HTERT RPE-1 (cell line): ENCODE results near the gene TEX14.
"Not testable (repeated sequence)": the region's sequence is repeated elsewhere in the genome, so short reads cannot be mapped to it uniquely, and the experiment has no call there.

Experiments used
- in situ Hi-C: fragments of 300-500 bp; cut with MboI; formaldehyde crosslinking; loops from 4 replicates; pipeline ENCODE4 v1.14.3; 2020; ENCODE audit warnings: low sequenced_read_pairs

Gene TEX14

DNA sequence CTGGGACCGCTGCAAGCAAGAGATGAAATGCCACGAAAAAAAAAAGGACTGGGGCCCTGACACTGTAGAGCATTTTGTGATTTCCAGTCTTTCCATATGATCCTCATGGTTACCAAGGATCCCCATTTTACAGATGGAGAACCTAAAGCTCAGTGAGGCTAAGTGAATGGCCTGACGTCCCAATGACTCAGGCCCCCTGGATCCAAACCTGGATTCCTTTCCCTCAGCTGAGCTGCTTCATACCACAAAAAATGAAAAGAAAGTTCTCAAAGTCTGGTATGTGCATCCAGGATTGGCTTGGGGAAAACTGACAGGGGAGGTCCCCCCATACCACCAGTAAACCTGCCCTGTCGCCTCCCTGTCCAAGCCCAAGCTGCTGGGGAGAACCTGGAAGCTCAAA lies 80.5 kb downstream of the TEX14 start:
- in situ Hi-C loops = no loop called here

DNA sequence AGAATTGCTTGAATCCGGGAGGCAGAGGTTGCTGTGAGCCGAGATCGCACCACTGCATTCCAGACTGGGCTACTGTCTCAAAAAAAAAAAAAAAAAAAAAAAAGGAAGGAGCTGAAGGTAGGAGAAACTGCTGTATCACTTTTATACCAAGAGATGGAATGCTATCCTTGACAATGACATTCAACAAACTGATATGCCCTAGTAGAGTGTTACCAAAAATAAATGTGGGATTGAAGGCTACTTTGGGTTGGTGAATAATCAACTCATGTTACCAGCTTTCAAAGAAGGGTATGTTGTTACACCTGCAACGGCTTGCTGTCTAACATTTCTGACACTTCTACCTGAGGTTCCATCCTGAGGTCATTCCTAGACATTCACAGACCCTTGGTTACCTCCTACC lies 84.9 kb downstream of the TEX14 start:
- in situ Hi-C loops = no loop called here

DNA sequence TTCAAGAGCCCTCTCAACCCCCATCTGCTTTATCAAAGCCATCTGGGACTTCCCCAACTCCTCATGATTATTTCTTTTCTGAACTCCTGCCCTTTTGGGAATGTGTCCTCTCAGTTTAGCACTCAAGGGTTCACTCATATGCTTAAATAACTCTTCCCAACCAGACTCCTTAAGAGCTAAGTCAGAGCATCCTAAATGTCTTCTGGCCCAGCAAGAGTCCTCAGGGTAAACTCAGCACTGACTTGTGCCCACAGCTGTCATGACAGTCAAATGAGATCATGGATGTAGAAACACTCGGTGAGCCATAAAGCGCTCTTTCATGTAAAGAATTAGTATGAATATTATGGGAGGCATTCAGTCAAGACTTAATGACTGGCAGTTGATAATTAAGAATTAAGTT lies 85.9 kb downstream of the TEX14 start:
- in situ Hi-C loops = no loop called here

DNA sequence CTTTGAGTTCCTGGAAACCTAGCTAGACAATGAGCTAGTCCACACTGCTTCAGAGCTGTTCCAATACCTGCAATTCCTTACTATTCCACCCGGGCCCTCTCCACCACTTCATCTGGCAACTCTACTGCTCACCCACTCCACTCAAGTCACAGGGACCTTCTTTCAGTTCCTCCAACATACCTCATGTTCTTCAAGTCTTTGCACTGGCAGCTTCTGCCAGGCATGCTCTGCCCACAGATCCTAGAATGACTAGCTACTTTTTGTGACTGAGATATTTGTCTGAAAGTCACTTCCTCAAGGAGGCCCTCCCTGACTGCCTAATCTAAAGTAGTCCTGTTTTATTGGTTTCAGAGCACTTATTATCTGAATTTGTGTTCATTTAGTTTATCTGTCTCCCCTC lies 86.4 kb downstream of the TEX14 start:
- in situ Hi-C loops = no loop called here

DNA sequence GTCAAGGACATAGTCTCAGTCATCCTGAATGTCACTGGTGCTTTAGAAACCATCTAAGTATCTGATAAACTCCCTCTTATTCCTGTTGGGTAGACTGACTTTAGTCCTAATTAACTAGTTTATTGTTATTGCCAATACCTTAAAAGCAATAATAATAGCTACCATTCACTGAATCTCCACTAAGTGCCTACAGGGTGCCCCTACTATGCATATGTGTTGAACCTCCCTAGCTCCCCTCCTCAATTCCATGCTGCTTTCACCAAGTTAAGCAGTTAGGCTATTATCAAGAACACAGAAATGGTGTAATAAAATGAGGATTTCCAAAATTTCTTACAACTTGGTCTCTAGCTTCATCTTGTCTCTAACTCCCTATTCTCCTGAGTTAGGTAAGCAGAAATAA lies 89.9 kb downstream of the TEX14 start:
- in situ Hi-C loops = no loop called here

DNA sequence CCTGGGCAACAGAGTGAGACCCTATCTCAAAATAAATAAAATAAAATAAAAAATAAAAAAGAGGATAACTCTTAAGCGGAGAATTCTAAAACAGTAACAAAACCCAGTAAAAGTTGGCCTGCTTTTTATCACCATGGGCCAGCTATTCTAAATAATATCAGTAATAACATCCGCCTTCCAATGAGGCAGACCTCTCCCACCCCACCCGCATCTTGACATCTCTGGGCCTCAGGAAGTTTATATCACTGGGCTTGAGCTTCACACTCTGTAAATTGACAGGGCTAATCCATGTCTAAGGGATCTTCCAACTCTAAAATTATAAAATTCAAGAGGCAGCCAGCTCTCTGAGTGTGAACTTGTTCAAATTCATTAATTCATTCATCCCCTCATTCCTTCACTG lies 94.5 kb downstream of the TEX14 start:
- in situ Hi-C loops = no loop called here

DNA sequence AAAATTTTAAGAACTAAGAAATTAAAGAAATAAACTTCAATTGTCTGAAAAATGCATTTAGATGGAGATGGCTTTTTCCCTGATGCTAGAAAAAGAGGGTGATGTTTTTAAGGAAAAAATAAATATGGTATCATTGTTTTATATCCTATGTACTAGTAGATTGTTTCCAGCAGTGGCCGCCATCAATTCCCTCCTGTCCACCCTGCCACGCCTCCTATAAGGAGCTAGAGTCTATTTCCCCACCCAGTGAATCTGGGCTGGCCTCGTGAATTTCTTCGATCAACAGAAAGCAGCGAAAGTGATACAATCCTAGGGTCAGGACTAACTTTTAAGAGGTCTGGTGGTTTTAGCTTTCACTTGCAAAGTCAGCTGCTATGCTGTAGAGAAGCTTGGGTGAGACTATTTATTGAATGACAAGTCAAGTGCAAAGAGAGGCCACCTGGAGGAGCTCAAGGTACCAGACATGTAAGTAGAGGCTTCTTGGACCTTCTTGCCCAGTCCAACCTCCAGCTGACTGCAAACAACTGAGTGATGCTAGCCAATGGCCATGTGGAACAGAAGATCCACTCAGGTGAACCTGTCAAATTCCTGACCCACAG lies 96.6 kb downstream of the TEX14 start:
- in situ Hi-C loops = no loop called here

DNA sequence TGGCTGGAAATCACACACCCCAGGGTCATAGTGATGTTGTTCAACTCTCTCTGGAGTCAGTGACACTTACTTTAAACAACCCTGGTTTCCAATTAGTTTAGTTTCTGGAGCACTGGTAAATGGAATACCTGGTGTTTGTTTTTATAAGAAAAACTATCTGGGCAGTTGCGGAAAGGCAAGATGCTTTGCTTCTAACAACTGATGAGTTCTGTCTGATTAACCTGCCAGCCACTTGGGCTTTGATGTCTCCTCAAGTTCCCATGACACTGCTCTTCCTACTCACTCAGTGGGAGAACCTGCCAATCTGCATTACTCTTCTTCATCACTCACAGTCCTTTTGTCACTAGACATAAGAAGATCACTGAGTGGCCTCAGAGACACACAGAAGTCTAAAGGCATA lies 98.7 kb downstream of the TEX14 start:
- in situ Hi-C loops = no loop called here

DNA sequence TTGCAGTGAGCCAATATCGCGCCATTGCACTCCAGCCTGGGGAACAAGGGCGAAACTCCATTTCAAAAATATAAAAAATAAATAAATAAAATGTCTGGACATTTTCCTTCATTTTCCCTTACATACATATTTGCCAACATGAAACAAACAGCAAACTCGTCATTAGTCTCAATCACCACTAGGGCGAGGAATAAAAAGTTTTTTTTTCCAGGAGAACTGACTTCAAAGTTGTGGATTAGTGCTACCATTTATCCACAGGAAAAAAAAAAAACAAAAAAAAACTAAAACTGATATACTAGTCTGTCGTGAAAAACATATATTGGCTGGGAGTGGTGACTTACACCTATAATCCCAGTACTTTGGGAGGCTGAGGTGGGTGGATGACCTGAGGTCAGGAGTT lies 100.4 kb downstream of the TEX14 start:
- in situ Hi-C loops = no loop called here

DNA sequence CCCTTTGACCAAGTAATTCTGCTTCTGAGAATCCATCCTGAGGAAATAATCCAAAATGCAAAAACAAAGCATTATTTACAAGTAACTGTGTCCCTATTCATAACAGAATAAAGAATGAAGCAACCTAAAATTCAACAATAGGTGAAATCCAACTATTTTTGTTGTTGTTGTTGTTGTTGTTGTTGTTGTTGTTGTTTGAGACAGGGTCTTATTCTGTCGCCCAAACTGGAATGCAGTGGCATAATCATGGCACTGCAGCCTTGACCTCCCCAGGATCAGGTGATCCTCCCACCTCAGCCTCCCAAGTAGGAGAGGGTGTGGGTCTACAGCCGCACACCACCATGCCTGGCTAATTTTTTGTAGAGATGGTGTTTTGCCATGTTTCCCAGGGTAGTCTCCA lies 101.5 kb downstream of the TEX14 start:
- in situ Hi-C loops = no loop called here

DNA sequence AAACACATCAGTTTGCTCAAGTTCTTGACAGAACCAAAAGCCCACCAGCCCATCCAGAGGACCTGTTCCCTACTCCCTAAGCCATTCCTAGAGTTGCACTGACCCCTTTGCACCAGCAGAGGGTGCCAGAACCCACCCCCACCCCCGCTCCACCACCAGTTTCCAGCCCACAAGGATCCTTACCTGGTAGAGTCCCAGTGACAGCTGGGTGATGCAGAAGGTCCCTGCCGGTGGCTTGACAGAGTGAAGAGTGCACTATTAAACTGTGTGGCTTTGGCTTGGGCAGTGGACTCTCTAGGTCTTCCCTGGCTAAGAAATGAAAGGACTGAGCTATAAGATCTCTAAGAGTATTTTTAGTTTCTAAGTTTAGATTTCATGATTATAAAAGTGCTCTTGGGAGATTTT lies 104.1 kb downstream of the TEX14 start:
- in situ Hi-C loops = no loop called here

DNA sequence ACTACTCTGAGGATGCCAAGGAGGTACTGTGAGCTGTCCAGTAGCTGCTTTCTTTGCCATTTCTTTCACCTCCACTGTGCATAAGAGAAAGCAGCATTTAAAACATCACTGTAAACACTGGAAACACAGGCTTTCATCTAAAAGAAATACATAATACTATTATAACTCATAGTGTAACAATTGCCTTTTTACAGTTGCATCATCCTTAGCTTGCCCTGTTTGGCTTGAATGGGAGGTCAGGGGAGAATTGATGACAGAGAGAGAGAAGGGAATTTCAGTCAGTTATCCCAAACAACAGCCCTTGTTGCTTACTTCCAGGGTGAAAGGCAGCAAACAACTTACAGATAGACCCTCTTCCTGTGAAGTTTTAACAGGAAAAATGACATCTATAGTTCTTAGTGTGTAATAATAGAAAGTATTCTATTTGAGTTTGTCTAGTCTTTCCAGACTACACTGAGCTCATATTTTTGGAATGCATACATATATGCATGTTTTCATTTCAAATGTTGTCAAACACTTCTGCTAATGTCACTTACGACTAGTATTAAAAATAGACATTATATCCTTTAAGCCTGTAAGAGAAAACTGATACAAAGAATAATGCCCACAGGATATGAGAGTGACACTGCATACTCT lies 105.7 kb downstream of the TEX14 start:
- in situ Hi-C loops = no loop called here

DNA sequence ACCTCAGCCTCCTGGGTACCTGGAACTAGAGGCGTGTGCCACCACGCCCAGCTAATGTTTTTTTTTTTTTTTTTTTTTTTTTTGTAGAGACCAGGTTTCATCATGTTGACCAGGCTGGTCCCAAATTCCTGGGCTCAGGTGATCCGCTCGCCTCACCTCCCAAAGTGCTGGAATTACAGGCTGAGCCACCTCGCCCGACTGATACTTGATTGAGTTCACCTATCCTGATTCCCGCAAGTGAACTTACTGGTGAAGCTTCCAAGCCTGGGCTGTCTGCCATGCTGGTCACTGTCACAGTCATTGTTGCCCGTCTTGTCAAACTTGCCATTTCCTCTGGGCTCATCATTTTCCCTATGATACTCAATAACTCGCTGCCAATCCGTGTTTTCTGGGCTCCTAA lies 106.3 kb downstream of the TEX14 start:
- in situ Hi-C loops = no loop called here

DNA sequence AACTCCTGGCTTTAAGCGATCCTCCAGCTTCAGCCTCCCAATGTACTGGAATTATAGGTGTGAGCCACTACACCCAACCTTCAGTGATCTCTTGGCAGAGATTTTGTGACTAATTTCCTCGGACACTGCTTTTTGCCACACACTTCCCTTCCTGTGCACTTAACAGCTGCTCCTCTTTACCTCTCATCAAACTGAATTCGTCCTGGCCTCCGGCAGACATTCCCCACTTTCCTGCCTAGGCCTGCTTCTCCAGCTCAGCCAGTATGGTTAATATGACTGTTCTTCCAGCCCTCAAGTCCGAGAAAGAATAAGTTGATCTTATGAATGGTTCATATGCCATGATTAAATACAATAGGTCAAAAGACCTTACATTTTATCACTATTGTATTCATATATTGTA lies 108.4 kb downstream of the TEX14 start:
- in situ Hi-C loops = no loop called here

DNA sequence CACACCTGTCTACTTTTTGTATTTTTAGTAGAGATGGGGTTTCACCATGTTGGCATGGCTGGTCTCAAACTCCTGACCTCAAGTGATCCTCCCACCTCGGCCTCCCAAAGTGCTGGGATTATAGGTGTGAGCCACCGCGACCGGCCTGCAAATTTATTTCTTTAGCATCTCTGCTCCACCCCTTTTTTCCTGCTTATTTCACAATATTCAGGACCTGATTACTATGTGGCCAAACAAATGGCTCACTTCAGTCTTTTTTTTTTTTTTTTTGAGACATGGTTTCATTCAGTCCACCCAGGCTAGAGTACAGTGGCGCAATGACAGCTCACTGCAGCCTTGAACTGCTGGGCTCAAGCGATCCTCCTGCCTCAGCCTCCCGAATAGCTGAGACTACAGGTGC lies 109.1 kb downstream of the TEX14 start:
- in situ Hi-C loops = not testable (repeated sequence)

DNA sequence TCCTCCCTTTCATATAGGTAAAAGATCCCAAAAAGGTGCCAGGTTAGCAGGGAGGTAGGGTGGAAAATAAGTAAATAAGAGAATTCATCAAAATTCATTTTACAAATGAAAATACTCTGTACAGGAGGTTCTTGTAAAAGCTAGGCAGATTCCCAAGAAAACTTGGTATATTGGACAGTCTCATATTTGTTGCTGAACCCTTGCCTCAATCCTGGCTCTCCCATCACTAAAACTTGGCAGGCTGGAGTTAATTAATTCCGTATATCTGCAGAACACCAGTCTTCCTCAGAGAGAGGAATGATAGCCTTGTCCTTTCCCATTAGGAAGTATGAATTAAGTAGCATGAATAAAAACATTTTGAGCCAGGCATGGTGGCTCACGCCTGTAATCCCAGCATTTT lies 111.2 kb downstream of the TEX14 start:
- in situ Hi-C loops = no loop called here

DNA sequence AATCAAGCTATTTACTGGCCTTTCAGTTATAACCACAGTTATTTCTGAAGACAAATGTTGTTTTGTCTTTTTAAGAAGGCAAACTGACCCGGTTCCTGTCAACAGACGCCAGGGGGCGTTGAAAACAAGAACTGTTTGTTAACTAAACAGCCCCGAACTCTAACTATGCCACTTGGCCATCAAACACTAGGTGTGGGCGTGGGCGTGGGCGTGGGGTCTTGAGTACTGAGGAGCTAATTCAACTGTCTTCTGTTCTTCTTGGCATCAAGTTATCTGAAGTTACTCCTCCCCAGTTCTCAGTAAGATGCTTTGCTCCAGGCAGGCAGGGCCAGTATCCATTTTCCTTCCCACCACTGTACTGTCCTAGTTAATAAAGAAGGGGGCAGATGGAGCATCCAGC lies 114.1 kb downstream of the TEX14 start:
- in situ Hi-C loops = no loop called here

DNA sequence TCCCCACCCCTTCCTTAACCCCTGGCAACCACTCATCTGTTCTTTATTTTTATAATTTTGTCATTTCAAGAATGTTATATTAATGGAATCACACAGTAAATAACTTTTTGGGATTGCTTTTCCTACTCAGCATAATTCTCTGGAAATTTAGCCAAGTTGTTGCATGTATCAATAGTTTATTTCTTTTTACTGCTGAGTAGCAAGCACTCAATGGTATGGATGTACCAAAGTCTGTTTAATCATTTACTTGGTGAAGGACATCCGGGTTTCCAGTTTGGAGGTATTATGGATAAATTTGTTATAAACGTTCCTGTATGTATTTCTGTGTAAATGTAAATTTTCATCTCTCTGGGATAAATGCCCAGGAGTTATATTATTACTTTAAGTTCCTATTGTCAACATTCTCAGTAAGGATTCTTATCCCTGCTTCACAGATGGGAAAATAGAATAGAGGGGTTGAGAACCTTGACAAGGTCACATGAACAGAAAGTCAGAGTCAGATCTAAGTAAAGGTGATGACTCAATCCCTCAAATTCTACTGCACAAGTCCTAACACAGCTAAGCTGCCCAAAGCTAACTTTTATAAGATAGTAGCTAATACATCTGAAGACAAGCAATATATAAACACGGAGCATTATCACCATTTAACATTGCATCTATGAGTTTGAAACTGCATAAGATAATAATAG lies 115.0 kb downstream of the TEX14 start:
- in situ Hi-C loops = no loop called here

DNA sequence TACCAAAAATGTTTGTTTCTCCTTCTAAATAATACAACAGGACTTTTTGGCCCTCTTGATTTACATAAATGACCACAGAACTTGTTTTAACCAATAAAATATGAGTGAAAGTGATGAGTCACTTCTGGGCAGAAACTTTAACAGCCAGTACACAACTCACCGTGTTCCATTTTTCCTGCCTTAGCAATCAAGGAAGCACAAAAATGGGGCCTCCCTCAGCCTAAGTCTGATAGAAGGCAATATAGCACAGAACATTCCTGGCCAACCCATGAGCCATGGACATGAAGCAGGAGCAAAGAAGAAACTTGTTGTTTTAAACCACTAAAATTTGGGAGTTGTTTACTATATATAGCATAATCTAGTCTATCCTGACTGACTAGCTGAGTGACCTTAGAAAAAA lies 116.3 kb downstream of the TEX14 start:
- in situ Hi-C loops = no loop called here

DNA sequence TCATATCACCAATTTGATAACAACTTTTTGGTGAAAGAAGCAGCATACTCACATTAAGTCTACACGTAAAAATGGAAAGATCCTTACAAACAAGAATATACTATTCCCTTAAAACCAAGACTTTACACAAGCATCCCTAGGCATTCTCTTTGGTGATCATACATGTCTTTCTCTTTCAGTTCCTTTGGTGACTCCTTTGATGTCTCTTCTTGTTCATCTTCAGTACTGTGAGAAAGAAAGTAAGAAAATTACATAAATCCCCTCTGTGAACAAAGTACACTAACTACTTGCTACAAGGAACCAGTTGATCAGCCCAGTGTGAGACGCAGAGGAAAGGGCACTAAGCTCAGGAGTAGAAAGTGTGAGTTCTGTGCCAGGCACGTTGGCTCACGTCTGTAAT lies 117.8 kb downstream of the TEX14 start:
- in situ Hi-C loops = no loop called here

DNA sequence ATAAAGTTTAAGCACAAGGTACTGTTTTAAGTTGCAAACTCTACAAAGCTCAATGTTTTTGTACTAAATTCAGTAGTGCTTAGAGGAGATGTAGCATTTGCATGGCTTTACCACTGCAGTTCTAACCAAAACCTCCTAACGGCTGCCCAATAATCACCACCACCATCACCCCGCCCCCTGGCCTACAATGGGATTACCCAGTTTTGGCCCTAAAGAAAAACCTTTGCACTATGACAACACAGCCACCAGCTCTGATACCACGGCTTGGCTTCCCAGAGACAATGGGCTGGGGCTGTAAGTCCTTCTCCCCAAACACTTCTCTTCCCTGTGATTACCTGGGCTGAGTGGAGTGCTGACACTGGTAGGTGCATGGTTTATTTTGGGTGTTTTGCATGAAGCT lies 119.0 kb downstream of the TEX14 start:
- in situ Hi-C loops = no loop called here

DNA sequence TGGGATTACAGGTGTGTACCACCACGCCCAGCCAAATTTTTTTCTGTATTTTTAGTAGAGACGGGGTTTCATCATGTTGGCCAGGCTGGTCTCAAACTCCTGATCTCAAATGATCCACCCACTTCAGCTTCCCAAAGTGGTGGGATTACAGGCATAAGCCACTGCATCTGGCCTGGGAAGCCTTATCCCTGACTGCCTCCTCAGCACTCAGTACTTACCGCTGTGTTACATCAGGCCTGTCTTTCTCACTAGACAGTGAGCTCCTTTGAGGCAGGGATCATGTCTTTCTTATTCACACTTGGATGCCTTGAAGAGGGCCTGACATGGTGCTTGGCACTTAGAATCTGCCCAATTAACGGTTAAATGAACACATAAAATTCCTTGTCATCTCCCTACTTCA lies 121.1 kb downstream of the TEX14 start:
- in situ Hi-C loops = no loop called here

DNA sequence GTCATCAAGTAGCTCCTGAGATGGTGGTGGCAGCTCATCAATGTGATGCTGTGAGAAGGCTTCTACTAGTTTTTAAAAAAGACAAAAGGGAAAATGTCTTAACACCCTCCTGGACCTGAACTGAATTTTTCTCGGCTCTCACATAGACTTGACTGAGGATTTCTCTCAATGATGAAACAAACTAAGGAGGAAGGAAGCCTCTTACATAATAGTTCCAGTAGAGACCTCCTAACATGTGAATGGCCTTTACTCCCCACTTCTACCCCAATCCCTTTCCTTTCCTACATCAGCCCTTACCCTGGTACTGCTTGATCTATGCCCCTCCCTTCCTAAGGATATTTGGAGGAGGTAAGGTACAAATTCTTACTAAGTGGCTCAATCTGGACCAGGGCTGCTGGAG lies 122.6 kb downstream of the TEX14 start:
- in situ Hi-C loops = no loop called here
